Activated CD4-positive, alpha-beta T cell treated with anti-CD3 and anti-CD28 coated beads, Interleukin-2, amount 50 U/mL, for 4 hours (primary cell): Measurements from ENCODE around the gene FAM193A.
"Not testable (repeated sequence)": the region's sequence is repeated elsewhere in the genome, so short reads cannot be mapped to it uniquely, and the experiment has no call there.

Experiments used
- DNase-seq, 2 experiments: peaks; one replicate each; pipeline ENCODE4 v3.0.0-alpha.2; 2020

FAM193A gene

GRCh38 chr4:2536193-2537010, at the start of gene FAM193A:
TSS of gene FAM193A (plus strand) at chr4:2536647. CDS start at chr4:2536916, 269 bp downstream.
- DNase-seq, result peak; percentile 98 to 99

- no peak for DNase-seq
Measured at GRCh38 chr4:2486981-2487380, 49.5 kb upstream of the FAM193A start.

GRCh38 chr4:2487632-2488031, 48.8 kb upstream of the FAM193A start:
- DNase-seq, result no peak

- no peak for DNase-seq
Measured at GRCh38 chr4:2489081-2489805, 47.2 kb upstream of the FAM193A start.

GRCh38 chr4:2489841-2490552, 46.5 kb upstream of the FAM193A start:
- DNase-seq, result no peak

- DNase-seq, result no peak
Measured at GRCh38 chr4:2492970-2493369, 43.5 kb upstream of the FAM193A start.

GRCh38 chr4:2494992-2495391, 41.5 kb upstream of the FAM193A start:
- no peak for DNase-seq

- DNase-seq, result no peak
Measured at GRCh38 chr4:2497324-2497723, 39.1 kb upstream of the FAM193A start.

- DNase-seq, result no peak
Measured at GRCh38 chr4:2497931-2498330, 38.5 kb upstream of the FAM193A start.

- DNase-seq, result no peak
Measured at GRCh38 chr4:2500547-2500946, 35.9 kb upstream of the FAM193A start.

GRCh38 chr4:2501034-2501594, 35.3 kb upstream of the FAM193A start:
- DNase-seq, result no peak

- DNase-seq, result no peak
Measured at GRCh38 chr4:2503809-2504208, 32.6 kb upstream of the FAM193A start.

- DNase-seq, result no peak
Measured at GRCh38 chr4:2507259-2507658, 29.2 kb upstream of the FAM193A start.

- DNase-seq, result no peak
Measured at GRCh38 chr4:2507855-2508254, 28.6 kb upstream of the FAM193A start.

- DNase-seq, result no peak
Measured at GRCh38 chr4:2510351-2511259, 25.8 kb upstream of the FAM193A start.

GRCh38 chr4:2511645-2512131, 24.8 kb upstream of the FAM193A start:
- DNase-seq, result no peak

- no peak for DNase-seq
Measured at GRCh38 chr4:2512396-2513135, 23.9 kb upstream of the FAM193A start.

GRCh38 chr4:2514193-2514592, 22.3 kb upstream of the FAM193A start:
- DNase-seq, result not testable (repeated sequence)

- not testable (repeated sequence) for DNase-seq
Measured at GRCh38 chr4:2514944-2515343, 21.5 kb upstream of the FAM193A start.

- no peak for DNase-seq
Measured at GRCh38 chr4:2515830-2516550, 20.5 kb upstream of the FAM193A start.
